Body of pancreas (tissue), 4 donors: Measurements from ENCODE around the gene C10orf95. TPM values are rescaled to one million over a fixed set of nuclear protein-coding genes. Genes with fewer than 3 reads are reported as not detected.

Experiments
- ATAC-seq: fragments of 150-250 bp; one replicate; pipeline ENCODE4 v1.9.1; 2016
- DNase-seq, 4 donors: peaks; one replicate each; pipeline ENCODE4 v3.0.0-alpha.2; 2019
- H3K27ac ChIP-seq, 4 donors: fragments of 200-600 bp; sonication (generic); 1 replicate in 3 of 4; 2 replicates in 1 of 4; pipeline versions ENCODE4 v1.5.1 to v1.6.1; 2016 to 2019; ENCODE audit warnings: mild to moderate bottlenecking in 1 of 4, mixed read lengths in 1 of 4, moderate library complexity in 1 of 4
- H3K27me3 ChIP-seq, 2 donors: fragments of 200-600 bp; sonication (generic); one replicate each; pipeline ENCODE4 v1.6.0; 2016; ENCODE audit warnings: mild to moderate bottlenecking in 1 of 2
- H3K36me3 ChIP-seq, 2 donors: fragments of 200-600 bp; sonication (generic); replicated peaks in 1 of 2; 2 replicates each; pipeline ENCODE4 v1.5.1; 2016; ENCODE audit warnings: low read depth in 2 of 2; ENCODE audit not compliant: insufficient read depth in 1 of 2
- H3K4me1 ChIP-seq: fragments of 200-600 bp; sonication (generic); one replicate; pipeline ENCODE4 v1.6.0; 2016
- H3K4me3 ChIP-seq, 2 donors: fragments of 200-600 bp; sonication (generic); 1 replicate in 1 of 2; 2 replicates in 1 of 2; pipeline ENCODE4 v1.5.1; 2016 to 2019
- H3K9me3 ChIP-seq, 3 donors: fragments of 200-600 bp; sonication (generic); 1 replicate in 2 of 3; 2 replicates in 1 of 3; pipeline ENCODE4 v1.5.1; 2016
- CTCF ChIP-seq, 7 experiments: fragments of 450-650 bp in 4 of 7; fragments of 200-600 bp in 3 of 7; sonication (generic) in 3 of 7; IDR thresholded peaks; one replicate each; pipeline ENCODE4 v1.5.1; 2016 to 2019; ENCODE audit warnings: antibody characterized with exemption in 7 of 7
- POLR2A ChIP-seq, 3 donors: fragments of 450-650 bp; IDR thresholded peaks; one replicate each; pipeline ENCODE4 v1.6.1; 2016; ENCODE audit warnings: antibody characterized with exemption in 3 of 3, mild to moderate bottlenecking in 2 of 3
- WGBS, 2 donors: methylation state at CpG; one replicate each; pipeline ENCODE4 v1.1.5; 2017; 5-methylcytosine and 5-hydroxymethylcytosine counted together
- intact Hi-C: fragments of 100-400 bp; cut with DNase I; formaldehyde crosslinking; loops from one replicate; pipeline ENCODE4 v1.15.1; 2023
- total RNA-seq, 2 donors: library from RNA; depleted of rRNA; stranded (reverse); fragments of >200 nt; gene quantifications; one replicate each; pipeline ENCODE4 v1.1.0, GENCODE V29; 2016

Gene C10orf95
- total RNA-seq, 2 donors from 2014 or later = 0.66 to 4.2 TPM

- peak overlapping the region; percentile 71 to 92 (median 84) for H3K27ac ChIP-seq
- DNase-seq = peak; percentile 84 to 90 (median 88)
- peak overlapping the region; percentile 57 to 89 for H3K4me3 ChIP-seq
- H3K4me1 ChIP-seq = peaks cover 27% of the 10 kb centered on the region
- H3K27me3 ChIP-seq = no peaks in the 10 kb centered on the region
- H3K36me3 ChIP-seq = no peaks in the 10 kb centered on the region
- peaks cover 0 to 4% (median 0%) of the 10 kb centered on the region in 3 donors for H3K9me3 ChIP-seq
- TF ChIP-seq CTCF (IDR thresholded peaks at IDR 0.05) (peak in 2 of 7 experiments; percentile 3 to 27), POLR2A (IDR thresholded peaks at IDR 0.05) (peak in 1 of 3 donors; percentile 64)
- ATAC-seq = peak; percentile 89
- intact Hi-C loops = no loop called here
- 0% methylated on average over 3 to 88 of the region's 104 CpGs for WGBS, 2 donors
Measured at GRCh38 chr10:102450374-102451104, 804 bp downstream of the C10orf95 start.

- WGBS, 2 donors = 0% methylated on average over 10 to 11 of the region's 11 CpGs
- peaks cover 27% of the 10 kb centered on the region for H3K4me1 ChIP-seq
- ATAC-seq = no peak
- no peaks in the 10 kb centered on the region for H3K27me3 ChIP-seq
- no peaks in the 10 kb centered on the region for H3K36me3 ChIP-seq
- no peak for DNase-seq
- peaks cover 0 to 4% (median 0%) of the 10 kb centered on the region in 3 donors for H3K9me3 ChIP-seq
- peak in 1 of 7 experiments; percentile 22 for TF ChIP-seq CTCF (IDR thresholded peaks at IDR 0.05)
- TF ChIP-seq POLR2A (IDR thresholded peaks at IDR 0.05) = peak in 2 of 3 donors; percentile 74 to 79
- intact Hi-C loops = no loop called here
- peak overlapping the region in 1 of 2 donors; percentile 41 for H3K4me3 ChIP-seq
- peak overlapping the region; percentile 71 to 92 (median 84) for H3K27ac ChIP-seq
Measured at GRCh38 chr10:102450124-102450373, 1.3 kb downstream of the C10orf95 start.

- peak; percentile 75 for ATAC-seq
- TF ChIP-seq CTCF (IDR thresholded peaks at IDR 0.05) (no peak), POLR2A (IDR thresholded peaks at IDR 0.05) (peak in 2 of 3 donors; percentile 47 to 55)
- 6 to 7% methylated on average over 29 to 30 of the region's 30 CpGs for WGBS, 2 donors
- no peaks in the 10 kb centered on the region for H3K36me3 ChIP-seq
- peaks cover 0 to 4% (median 0%) of the 10 kb centered on the region in 3 donors for H3K9me3 ChIP-seq
- H3K4me1 ChIP-seq = peaks cover 27% of the 10 kb centered on the region
- peak overlapping the region; percentile 71 to 92 (median 84) for H3K27ac ChIP-seq
- H3K27me3 ChIP-seq = no peaks in the 10 kb centered on the region
- peak overlapping the region in 1 of 2 donors; percentile 41 for H3K4me3 ChIP-seq
- intact Hi-C loops = no loop called here
- DNase-seq = peak; percentile 88 to 95 (median 94)
Measured at GRCh38 chr10:102449321-102450123, 1.8 kb downstream of the C10orf95 start.

GRCh38 chr10:102444851-102445250, 6.5 kb downstream of the C10orf95 start:
- no peaks in the 10 kb centered on the region for H3K9me3 ChIP-seq
- WGBS, 2 donors = 58 to 61% methylated on average over 2 of the region's 2 CpGs
- no peak overlapping the region for H3K27ac ChIP-seq
- TF ChIP-seq CTCF (IDR thresholded peaks at IDR 0.05) (no peak), POLR2A (IDR thresholded peaks at IDR 0.05) (no peak)
- intact Hi-C loops = no loop called here
- H3K27me3 ChIP-seq = no peaks in the 10 kb centered on the region
- H3K4me3 ChIP-seq = no peak overlapping the region
- H3K4me1 ChIP-seq = peaks cover 7% of the 10 kb centered on the region
- DNase-seq (no peak), ATAC-seq (no peak)
- no peaks in the 10 kb centered on the region for H3K36me3 ChIP-seq
